K562 (cell line): ENCODE data around the gene ZNF845. TPM values are rescaled to one million over a fixed set of nuclear protein-coding genes. Genes with fewer than 3 reads are reported as not detected.

Source experiments
- KDM5B ChIP-seq: fragments of 200-600 bp; sonication (generic); IDR thresholded peaks from 2 replicates; pipeline ENCODE4 v1.6.1; 2012; ENCODE audit warnings: low read depth, mild to moderate bottlenecking, moderate library complexity, low read length, control low read depth, inconsistent platforms; ENCODE audit not compliant: insufficient replicate concordance
- KLF6 ChIP-seq: fragments of 250-450 bp; sonication (Bioruptor Pico); IDR thresholded peaks from 2 replicates; pipeline ENCODE4 v1.4.0; 2020; ENCODE audit warnings: mild to moderate bottlenecking, moderate library complexity, borderline replicate concordance
- NR2C1 ChIP-seq, 2 experiments: fragments of 450-650 bp; IDR thresholded peaks; 2 replicates each; pipeline ENCODE4 v1.6.1; 2017; ENCODE audit warnings: mild to moderate bottlenecking in 2 of 2, antibody characterized with exemption in 1 of 2, inconsistent platforms in 1 of 2, missing compliant biosample characterization in 1 of 2, missing genetic modification characterization in 1 of 2
- RBFOX2 ChIP-seq: fragments of 200-400 bp; formaldehyde crosslinking; IDR thresholded peaks from 2 replicates; pipeline ENCODE4 v1.6.1; 2017; ENCODE audit warnings: low read depth, mild to moderate bottlenecking, low read length, moderate library complexity
- ZNF134 ChIP-seq: fragments of 250-450 bp; sonication (Bioruptor Pico); conservative IDR thresholded peaks from 2 replicates; pipeline ENCODE4 v1.4.0; 2020
- ZSCAN32 ChIP-seq: fragments of 450-650 bp; formaldehyde crosslinking; IDR thresholded peaks from 2 replicates; pipeline ENCODE4 v1.4.0; 2020; ENCODE audit warnings: mild to moderate bottlenecking, moderate library complexity
- polyA plus RNA-seq, 8 experiments: library from polyadenylated mRNA; depleted of rRNA in 4 of 8; stranded (reverse) in 5 of 8; unstranded in 3 of 8; fragments of >200 nt; fragmentation: Nextera tagmentation in 2 of 8; fragmentation: Illumina TruSeq in 1 of 8; extraction: Ambion mirVana in 2 of 8; extraction: Trizol in 1 of 8; gene quantifications; 2 replicates each; pipeline versions ENCODE4 v1.2.1 to v1.2.3, GENCODE V29; 2011 to 2014; ENCODE audit warnings: inconsistent platforms in 1 of 8, missing spikeins in 1 of 8
- total RNA-seq, 7 experiments: library from RNA; depleted of rRNA in 6 of 7; stranded (reverse); fragments of >200 nt in 6 of 7; fragmentation: Illumina TruSeq in 2 of 7; extraction: Trizol in 2 of 7; gene quantifications; 2 replicates each; pipeline versions ENCODE4 v1.2.1 to v1.2.3, GENCODE V29; 2011 to 2021; ENCODE audit warnings: low replicate concordance in 1 of 7
- TF ChIP-seq, protein P1 (sequence below): sonication (generic); formaldehyde crosslinking; IDR thresholded peaks from 2 replicates; pipeline ENCODE4 v1.5.0; 2020; ENCODE audit warnings: missing genetic modification reagents
- TF ChIP-seq, protein P2 (sequence below), 2 experiments: fragments of 450-650 bp; IDR thresholded peaks; 2 replicates each; pipeline ENCODE4 v1.6.1; 2018; ENCODE audit warnings: mild to moderate bottlenecking in 2 of 2, low read depth in 1 of 2; ENCODE audit not compliant: partially characterized antibody in 2 of 2
- TF ChIP-seq, protein P3 (sequence below): fragments of 250-450 bp; sonication (Bioruptor Pico); IDR thresholded peaks from 2 replicates; pipeline ENCODE4 v1.5.0; 2021; ENCODE audit warnings: mild to moderate bottlenecking, borderline replicate concordance
- TF ChIP-seq, protein P4 (sequence below): fragments of 450-650 bp; IDR thresholded peaks from 2 replicates; pipeline ENCODE4 v1.6.1; 2016; ENCODE audit warnings: borderline replicate concordance
- TF ChIP-seq, protein P5 (sequence below): fragments of 150-350 bp; IDR thresholded peaks from 2 replicates; pipeline ENCODE4 v1.6.1; 2014; ENCODE audit warnings: low read depth, mild to moderate bottlenecking, low read length, borderline replicate concordance

The ZNF845 gene
- total and polyA plus RNA-seq, 9 of the 15 experiments (the other 6 are each of a cell fraction or from before 2014, with no cell fraction given): 1.9 to 13.2 (median 6.4) TPM

DNA sequence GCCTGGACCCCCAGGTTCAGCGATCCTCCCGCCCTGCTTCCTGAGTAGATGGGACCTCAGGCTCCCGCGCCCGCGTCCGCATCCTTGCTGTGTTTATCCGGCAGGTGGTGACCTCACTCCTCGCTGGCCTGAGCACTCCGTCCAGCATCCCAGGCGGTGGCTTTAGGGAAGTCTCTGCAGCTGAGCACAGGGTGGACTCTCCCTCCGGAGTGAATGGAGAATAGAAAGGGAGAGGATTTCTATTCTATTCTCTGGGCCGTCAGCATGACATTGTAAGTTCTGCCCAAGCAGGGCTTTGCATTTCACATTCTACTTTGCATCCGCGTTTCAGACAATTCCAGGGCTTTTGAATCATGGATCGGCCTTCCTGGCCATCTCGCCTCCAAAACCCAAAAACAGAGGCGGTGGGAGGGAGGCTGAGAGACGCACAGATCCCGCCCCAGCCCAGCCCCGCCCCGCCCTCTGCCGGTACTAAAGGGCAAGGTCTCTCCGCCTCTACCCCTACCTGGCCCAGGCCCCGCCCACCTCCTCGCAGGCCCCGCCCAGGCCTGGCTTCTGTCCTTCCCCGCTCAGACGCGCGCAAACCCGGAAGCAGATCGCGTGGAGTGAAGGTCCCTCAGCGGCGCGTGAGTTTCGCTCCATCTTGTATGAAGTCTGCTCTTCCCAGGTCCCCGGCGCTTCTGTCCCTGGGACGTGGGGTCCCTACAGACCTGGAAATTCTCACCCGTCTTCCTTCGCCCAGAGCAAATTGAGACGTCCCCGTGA, 31.8 kb downstream of the ZNF845 start, which contains the start of gene ZNF525 (continued):
- TF ChIP-seq, protein P1, sequence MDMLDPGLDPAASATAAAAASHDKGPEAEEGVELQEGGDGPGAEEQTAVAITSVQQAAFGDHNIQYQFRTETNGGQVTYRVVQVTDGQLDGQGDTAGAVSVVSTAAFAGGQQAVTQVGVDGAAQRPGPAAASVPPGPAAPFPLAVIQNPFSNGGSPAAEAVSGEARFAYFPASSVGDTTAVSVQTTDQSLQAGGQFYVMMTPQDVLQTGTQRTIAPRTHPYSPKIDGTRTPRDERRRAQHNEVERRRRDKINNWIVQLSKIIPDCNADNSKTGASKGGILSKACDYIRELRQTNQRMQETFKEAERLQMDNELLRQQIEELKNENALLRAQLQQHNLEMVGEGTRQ (CRISPR knock-in tag): no peak
- TF ChIP-seq, protein P2, sequence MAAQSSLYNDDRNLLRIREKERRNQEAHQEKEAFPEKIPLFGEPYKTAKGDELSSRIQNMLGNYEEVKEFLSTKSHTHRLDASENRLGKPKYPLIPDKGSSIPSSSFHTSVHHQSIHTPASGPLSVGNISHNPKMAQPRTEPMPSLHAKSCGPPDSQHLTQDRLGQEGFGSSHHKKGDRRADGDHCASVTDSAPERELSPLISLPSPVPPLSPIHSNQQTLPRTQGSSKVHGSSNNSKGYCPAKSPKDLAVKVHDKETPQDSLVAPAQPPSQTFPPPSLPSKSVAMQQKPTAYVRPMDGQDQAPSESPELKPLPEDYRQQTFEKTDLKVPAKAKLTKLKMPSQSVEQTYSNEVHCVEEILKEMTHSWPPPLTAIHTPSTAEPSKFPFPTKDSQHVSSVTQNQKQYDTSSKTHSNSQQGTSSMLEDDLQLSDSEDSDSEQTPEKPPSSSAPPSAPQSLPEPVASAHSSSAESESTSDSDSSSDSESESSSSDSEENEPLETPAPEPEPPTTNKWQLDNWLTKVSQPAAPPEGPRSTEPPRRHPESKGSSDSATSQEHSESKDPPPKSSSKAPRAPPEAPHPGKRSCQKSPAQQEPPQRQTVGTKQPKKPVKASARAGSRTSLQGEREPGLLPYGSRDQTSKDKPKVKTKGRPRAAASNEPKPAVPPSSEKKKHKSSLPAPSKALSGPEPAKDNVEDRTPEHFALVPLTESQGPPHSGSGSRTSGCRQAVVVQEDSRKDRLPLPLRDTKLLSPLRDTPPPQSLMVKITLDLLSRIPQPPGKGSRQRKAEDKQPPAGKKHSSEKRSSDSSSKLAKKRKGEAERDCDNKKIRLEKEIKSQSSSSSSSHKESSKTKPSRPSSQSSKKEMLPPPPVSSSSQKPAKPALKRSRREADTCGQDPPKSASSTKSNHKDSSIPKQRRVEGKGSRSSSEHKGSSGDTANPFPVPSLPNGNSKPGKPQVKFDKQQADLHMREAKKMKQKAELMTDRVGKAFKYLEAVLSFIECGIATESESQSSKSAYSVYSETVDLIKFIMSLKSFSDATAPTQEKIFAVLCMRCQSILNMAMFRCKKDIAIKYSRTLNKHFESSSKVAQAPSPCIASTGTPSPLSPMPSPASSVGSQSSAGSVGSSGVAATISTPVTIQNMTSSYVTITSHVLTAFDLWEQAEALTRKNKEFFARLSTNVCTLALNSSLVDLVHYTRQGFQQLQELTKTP (IDR thresholded peaks at IDR 0.05; ENCODE audit: low read depth in 1 of 2, partially characterized antibody in 2 of 2): no peak
- TF ChIP-seq, protein P3, sequence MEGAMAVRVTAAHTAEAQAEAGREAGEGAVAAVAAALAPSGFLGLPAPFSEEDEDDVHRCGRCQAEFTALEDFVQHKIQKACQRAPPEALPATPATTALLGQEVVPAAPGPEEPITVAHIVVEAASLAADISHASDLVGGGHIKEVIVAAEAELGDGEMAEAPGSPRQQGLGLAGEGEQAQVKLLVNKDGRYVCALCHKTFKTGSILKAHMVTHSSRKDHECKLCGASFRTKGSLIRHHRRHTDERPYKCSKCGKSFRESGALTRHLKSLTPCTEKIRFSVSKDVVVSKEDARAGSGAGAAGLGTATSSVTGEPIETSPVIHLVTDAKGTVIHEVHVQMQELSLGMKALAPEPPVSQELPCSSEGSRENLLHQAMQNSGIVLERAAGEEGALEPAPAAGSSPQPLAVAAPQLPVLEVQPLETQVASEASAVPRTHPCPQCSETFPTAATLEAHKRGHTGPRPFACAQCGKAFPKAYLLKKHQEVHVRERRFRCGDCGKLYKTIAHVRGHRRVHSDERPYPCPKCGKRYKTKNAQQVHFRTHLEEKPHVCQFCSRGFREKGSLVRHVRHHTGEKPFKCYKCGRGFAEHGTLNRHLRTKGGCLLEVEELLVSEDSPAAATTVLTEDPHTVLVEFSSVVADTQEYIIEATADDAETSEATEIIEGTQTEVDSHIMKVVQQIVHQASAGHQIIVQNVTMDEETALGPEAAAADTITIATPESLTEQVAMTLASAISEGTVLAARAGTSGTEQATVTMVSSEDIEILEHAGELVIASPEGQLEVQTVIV: no peak
- TF ChIP-seq NR2C1 (IDR thresholded peaks at IDR 0.05) (peak; percentile 74), NR2C1 (tag; IDR thresholded peaks at IDR 0.05) (0 out of 2 replicates have a peak, but pooled peaks have one; percentile 51), RBFOX2 (peak; percentile 66), KLF6 (CRISPR knock-in tag) (no peak), ZSCAN32 (CRISPR knock-in tag) (no peak), ZNF134 (CRISPR knock-in tag) (no peak), KDM5B (peak; percentile 48)
- TF ChIP-seq, protein P4, sequence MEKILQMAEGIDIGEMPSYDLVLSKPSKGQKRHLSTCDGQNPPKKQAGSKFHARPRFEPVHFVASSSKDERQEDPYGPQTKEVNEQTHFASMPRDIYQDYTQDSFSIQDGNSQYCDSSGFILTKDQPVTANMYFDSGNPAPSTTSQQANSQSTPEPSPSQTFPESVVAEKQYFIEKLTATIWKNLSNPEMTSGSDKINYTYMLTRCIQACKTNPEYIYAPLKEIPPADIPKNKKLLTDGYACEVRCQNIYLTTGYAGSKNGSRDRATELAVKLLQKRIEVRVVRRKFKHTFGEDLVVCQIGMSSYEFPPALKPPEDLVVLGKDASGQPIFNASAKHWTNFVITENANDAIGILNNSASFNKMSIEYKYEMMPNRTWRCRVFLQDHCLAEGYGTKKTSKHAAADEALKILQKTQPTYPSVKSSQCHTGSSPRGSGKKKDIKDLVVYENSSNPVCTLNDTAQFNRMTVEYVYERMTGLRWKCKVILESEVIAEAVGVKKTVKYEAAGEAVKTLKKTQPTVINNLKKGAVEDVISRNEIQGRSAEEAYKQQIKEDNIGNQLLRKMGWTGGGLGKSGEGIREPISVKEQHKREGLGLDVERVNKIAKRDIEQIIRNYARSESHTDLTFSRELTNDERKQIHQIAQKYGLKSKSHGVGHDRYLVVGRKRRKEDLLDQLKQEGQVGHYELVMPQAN: peak; percentile 56; the same call in 1 of the 2 replicates
- TF ChIP-seq, protein P5, sequence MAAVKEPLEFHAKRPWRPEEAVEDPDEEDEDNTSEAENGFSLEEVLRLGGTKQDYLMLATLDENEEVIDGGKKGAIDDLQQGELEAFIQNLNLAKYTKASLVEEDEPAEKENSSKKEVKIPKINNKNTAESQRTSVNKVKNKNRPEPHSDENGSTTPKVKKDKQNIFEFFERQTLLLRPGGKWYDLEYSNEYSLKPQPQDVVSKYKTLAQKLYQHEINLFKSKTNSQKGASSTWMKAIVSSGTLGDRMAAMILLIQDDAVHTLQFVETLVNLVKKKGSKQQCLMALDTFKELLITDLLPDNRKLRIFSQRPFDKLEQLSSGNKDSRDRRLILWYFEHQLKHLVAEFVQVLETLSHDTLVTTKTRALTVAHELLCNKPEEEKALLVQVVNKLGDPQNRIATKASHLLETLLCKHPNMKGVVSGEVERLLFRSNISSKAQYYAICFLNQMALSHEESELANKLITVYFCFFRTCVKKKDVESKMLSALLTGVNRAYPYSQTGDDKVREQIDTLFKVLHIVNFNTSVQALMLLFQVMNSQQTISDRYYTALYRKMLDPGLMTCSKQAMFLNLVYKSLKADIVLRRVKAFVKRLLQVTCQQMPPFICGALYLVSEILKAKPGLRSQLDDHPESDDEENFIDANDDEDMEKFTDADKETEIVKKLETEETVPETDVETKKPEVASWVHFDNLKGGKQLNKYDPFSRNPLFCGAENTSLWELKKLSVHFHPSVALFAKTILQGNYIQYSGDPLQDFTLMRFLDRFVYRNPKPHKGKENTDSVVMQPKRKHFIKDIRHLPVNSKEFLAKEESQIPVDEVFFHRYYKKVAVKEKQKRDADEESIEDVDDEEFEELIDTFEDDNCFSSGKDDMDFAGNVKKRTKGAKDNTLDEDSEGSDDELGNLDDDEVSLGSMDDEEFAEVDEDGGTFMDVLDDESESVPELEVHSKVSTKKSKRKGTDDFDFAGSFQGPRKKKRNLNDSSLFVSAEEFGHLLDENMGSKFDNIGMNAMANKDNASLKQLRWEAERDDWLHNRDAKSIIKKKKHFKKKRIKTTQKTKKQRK: no peak
